T-cell (primary cell): ENCODE results near the gene TSG101. TPM values are rescaled to one million over a fixed set of nuclear protein-coding genes. Genes with fewer than 3 reads are reported as not detected.

Experiments used
- ATAC-seq, 4 experiments: fragments of 200-7000 bp in 3 of 4; fragments of 150-1000 bp in 1 of 4; cut with Tn5 transposase; replicated peaks in 1 of 4; 1 replicate in 3 of 4; 2 replicates in 1 of 4; pipeline ENCODE4 v1.10.0; 2021; ENCODE audit warnings: moderate library complexity in 3 of 4, mild to moderate bottlenecking in 2 of 4, moderate number of reproducible peaks in 1 of 4
- CTCF ChIA-PET, 2 donors: fragments of 300-600 bp; sonication (Branson Sonifier 250); formaldehyde crosslinking; loops; one replicate each; lab custom pipeline; 2022; ENCODE audit warnings: antibody characterized with exemption in 2 of 2; lab: Charles Lee
- POLR2A ChIA-PET, 2 donors: fragments of 300-600 bp; sonication (Branson Sonifier 250); formaldehyde crosslinking; loops; one replicate each; lab custom pipeline; 2022; ENCODE audit warnings: antibody characterized with exemption in 2 of 2; lab: Charles Lee
- DNase-seq, 35 experiments: peaks; one replicate each; pipeline versions ENCODE4 v3.0.0 to v3.0.0-alpha.2; 2013 to 2023
- H3K27ac ChIP-seq: one replicate; pipeline ENCODE4 v1.5.1; 2013; ENCODE audit warnings: low read length
- H3K27me3 ChIP-seq, 2 experiments: replicated peaks in 1 of 2; 1 replicate in 1 of 2; 2 replicates in 1 of 2; pipeline versions ENCODE4 v1.6.1 to v1.7.0; 2013; ENCODE audit warnings: low read length in 1 of 2, mixed read lengths in 1 of 2; ENCODE audit not compliant: control insufficient read depth in 2 of 2, insufficient read depth in 2 of 2; ENCODE audit errors: extremely low read depth in 1 of 2
- H3K36me3 ChIP-seq, 2 donors: 1 replicate in 1 of 2; 2 replicates in 1 of 2; pipeline versions ENCODE4 v1.6.1 to v1.7.0; 2013; ENCODE audit warnings: low read length in 1 of 2; ENCODE audit not compliant: control insufficient read depth in 2 of 2, insufficient read depth in 1 of 2; ENCODE audit errors: extremely low read depth in 1 of 2
- H3K4me1 ChIP-seq, 2 experiments: 1 replicate in 1 of 2; 2 replicates in 1 of 2; pipeline versions ENCODE4 v1.6.1 to v1.7.0; 2013; ENCODE audit warnings: low read length in 2 of 2, mixed read lengths in 1 of 2; ENCODE audit not compliant: insufficient read depth in 2 of 2, control insufficient read depth in 1 of 2; ENCODE audit errors: extremely low read depth in 1 of 2
- H3K4me3 ChIP-seq, 2 donors: 1 replicate in 1 of 2; 2 replicates in 1 of 2; pipeline versions ENCODE4 v1.5.1 to v1.7.0; 2013; ENCODE audit warnings: mild to moderate bottlenecking in 2 of 2, low read length in 1 of 2, moderate library complexity in 1 of 2; ENCODE audit not compliant: control insufficient read depth in 1 of 2; ENCODE audit errors: extremely low read depth in 1 of 2
- H3K9me3 ChIP-seq: 2 replicates; pipeline ENCODE4 v1.7.0; 2013
- H3K27ac Mint-ChIP-seq, 2 donors: one replicate each; pipeline ENCODE4 v1.8.0; 2020 to 2021; ENCODE audit warnings: mild to moderate bottlenecking in 2 of 2, mixed read lengths in 2 of 2
- H3K27me3 Mint-ChIP-seq, 2 donors: one replicate each; pipeline ENCODE4 v1.8.0; 2021 to 2022; ENCODE audit warnings: mixed read lengths in 2 of 2
- H3K36me3 Mint-ChIP-seq: one replicate; pipeline ENCODE4 v1.8.0; 2021; ENCODE audit warnings: mixed read lengths
- H3K4me1 Mint-ChIP-seq, 3 donors: one replicate each; pipeline ENCODE4 v1.8.0; 2020 to 2022; ENCODE audit warnings: mixed read lengths in 3 of 3, mild to moderate bottlenecking in 1 of 3
- H3K4me3 Mint-ChIP-seq, 3 donors: one replicate each; pipeline ENCODE4 v1.8.0; 2020 to 2022; ENCODE audit warnings: mild to moderate bottlenecking in 3 of 3, mixed read lengths in 3 of 3, moderate library complexity in 3 of 3
- H3K9me3 Mint-ChIP-seq, 3 donors: one replicate each; pipeline ENCODE4 v1.8.0; 2020 to 2022; ENCODE audit warnings: mixed read lengths in 3 of 3
- WGBS: methylation state at CpG from one replicate; pipeline ENCODE4 v1.1.5; 2013; ENCODE audit warnings: missing lambda C conversion rate; ENCODE audit not compliant: insufficient coverage; 5-methylcytosine and 5-hydroxymethylcytosine counted together
- total RNA-seq, 35 experiments: library from RNA in 6 of 35; stranded (reverse) in 6 of 35; fragments of 120-200 nt in 1 of 35; gene quantifications; one replicate each; pipeline versions ENCODE4 v1.2.1 to v1.2.4 and lab custom pipeline; 2013 to 2026

Gene TSG101
- total RNA-seq, 5 donors from 2014 or later (not counting 1 experiment from before 2014, with no cell fraction given): 13.6 to 38.8 (median 36.1) TPM

GRCh38 chr11:18459634-18460033 is 67.1 kb downstream of the TSG101 start:
- ChIA-PET CTCF (no interaction called here), POLR2A (no interaction called here)
- no peak overlapping the region for H3K27ac ChIP-seq
- H3K4me3 ChIP-seq: no peak overlapping the region
- no CpG with 5 or more reads among the region's 4 CpGs for WGBS
- H3K36me3 Mint-ChIP-seq: no peaks in the 10 kb centered on the region
- H3K27ac Mint-ChIP-seq: no peak overlapping the region
- H3K4me1 ChIP-seq: no peaks in the 10 kb centered on the region
- H3K4me1 Mint-ChIP-seq: peaks cover 0 to 2% (median 0%) of the 10 kb centered on the region in 3 donors
- ATAC-seq (no peak), DNase-seq (no peak)
- no peak overlapping the region for H3K4me3 Mint-ChIP-seq
- no peaks in the 10 kb centered on the region for H3K9me3 ChIP-seq
- H3K27me3 ChIP-seq: peaks cover 0 to 7% of the 10 kb centered on the region in 2 experiments
- no peaks in the 10 kb centered on the region for H3K9me3 Mint-ChIP-seq
- peaks cover 2 to 4% of the 10 kb centered on the region in 2 donors for H3K27me3 Mint-ChIP-seq
- no peaks in the 10 kb centered on the region for H3K36me3 ChIP-seq

- Histone ChIP-seq H3K9me3 (no peaks in the 10 kb centered on the region), H3K27me3 (peaks cover 0 to 7% of the 10 kb centered on the region in 2 experiments), H3K27ac (no peak overlapping the region), H3K36me3 (no peaks in the 10 kb centered on the region), H3K4me1 (no peaks in the 10 kb centered on the region), H3K4me3 (no peak overlapping the region)
- ATAC-seq (no peak), DNase-seq (no peak)
- H3K4me3 Mint-ChIP-seq: no peak overlapping the region
- H3K27me3 Mint-ChIP-seq: peaks cover 4 to 5% of the 10 kb centered on the region in 2 donors
- H3K9me3 Mint-ChIP-seq: no peaks in the 10 kb centered on the region
- POLR2A ChIA-PET: no interaction called here
- WGBS: 17% methylated on average over 1 of the region's 3 CpGs
- H3K27ac Mint-ChIP-seq: no peak overlapping the region
- CTCF ChIA-PET: no interaction called here
- H3K4me1 Mint-ChIP-seq: peaks cover 0 to 2% (median 0%) of the 10 kb centered on the region in 3 donors
- H3K36me3 Mint-ChIP-seq: no peaks in the 10 kb centered on the region
These were observed 69.3 kb downstream of the TSG101 start for GRCh38 chr11:18457450-18457849.

- WGBS: 65% methylated on average over 37 of the region's 47 CpGs
- Histone ChIP-seq H3K27me3 (peaks cover 0 to 7% of the 10 kb centered on the region in 2 experiments), H3K9me3 (no peaks in the 10 kb centered on the region), H3K36me3 (no peaks in the 10 kb centered on the region), H3K4me1 (no peaks in the 10 kb centered on the region), H3K27ac (no peak within 1 kb of the TSS), H3K4me3 (no peak within 1 kb of the TSS)
- POLR2A ChIA-PET: no interaction called here
- Mint-ChIP-seq H3K4me1 (peaks cover 0 to 2% (median 0%) of the 10 kb centered on the region in 3 donors), H3K27ac (no peak within 1 kb of the TSS), H3K27me3 (peaks cover 5% of the 10 kb centered on the region in 2 donors), H3K36me3 (no peaks in the 10 kb centered on the region), H3K4me3 (peak within 1 kb of the TSS in 1 of 3 donors; percentile 56), H3K9me3 (no peaks in the 10 kb centered on the region)
- DNase-seq: peak in 11 of 35 experiments; percentile 1 to 44 (median 14)
- peak in 2 of 4 experiments; percentile 33 to 48 for ATAC-seq
- CTCF ChIA-PET: interaction anchor here in 1 of 2 donors (1.1 kb wide), 1 partner anchor 340 kb away, joined by 3 read pairs; no protein-coding TSS in a partner anchor
These were observed 70.9 kb downstream of the TSG101 start, which contains the start of gene LDHAL6A for GRCh38 chr11:18455686-18456372. LDHAL6A (plus strand) TSS chr11:18455856; CDS start chr11:18456681, 825 bp downstream.

GRCh38 chr11:18452927-18453326 is 73.8 kb downstream of the TSG101 start:
- no peak overlapping the region for H3K4me3 Mint-ChIP-seq
- POLR2A ChIA-PET: interaction anchor here in 1 of 2 donors (0.6 kb wide), 2 partner anchors 136 to 146 kb away, joined by 4 read pairs; no protein-coding TSS in a partner anchor
- H3K27ac ChIP-seq: no peak overlapping the region
- CTCF ChIA-PET: no interaction called here
- ATAC-seq (no peak), DNase-seq (no peak)
- H3K9me3 Mint-ChIP-seq: no peaks in the 10 kb centered on the region
- H3K4me1 ChIP-seq: no peaks in the 10 kb centered on the region
- no peak overlapping the region for H3K4me3 ChIP-seq
- H3K36me3 ChIP-seq: no peaks in the 10 kb centered on the region
- H3K27ac Mint-ChIP-seq: no peak overlapping the region
- no peaks in the 10 kb centered on the region for H3K36me3 Mint-ChIP-seq
- H3K27me3 ChIP-seq: peaks cover 0 to 7% of the 10 kb centered on the region in 2 experiments
- WGBS: 100% methylated on average over 1 of the region's 2 CpGs
- H3K9me3 ChIP-seq: no peaks in the 10 kb centered on the region
- peaks cover 8 to 16% of the 10 kb centered on the region in 2 donors for H3K27me3 Mint-ChIP-seq
- peaks cover 0 to 2% (median 0%) of the 10 kb centered on the region in 3 donors for H3K4me1 Mint-ChIP-seq

GRCh38 chr11:18449251-18449650 is 77.5 kb downstream of the TSG101 start:
- peaks cover 7 to 15% of the 10 kb centered on the region in 2 donors for H3K27me3 Mint-ChIP-seq
- Histone ChIP-seq H3K4me1 (no peaks in the 10 kb centered on the region), H3K36me3 (no peaks in the 10 kb centered on the region), H3K4me3 (no peak overlapping the region), H3K27ac (no peak overlapping the region), H3K9me3 (no peaks in the 10 kb centered on the region), H3K27me3 (peaks cover 0 to 2% of the 10 kb centered on the region in 2 experiments)
- H3K4me1 Mint-ChIP-seq: no peaks in the 10 kb centered on the region
- H3K4me3 Mint-ChIP-seq: no peak overlapping the region
- H3K36me3 Mint-ChIP-seq: no peaks in the 10 kb centered on the region
- POLR2A ChIA-PET: interaction anchor here in 1 of 2 donors (0.6 kb wide), 1 partner anchor 185 kb away, joined by 3 read pairs; no protein-coding TSS in a partner anchor
- CTCF ChIA-PET: interaction anchor here in 1 of 2 donors (0.7 kb wide), 1 partner anchor 281 kb away, joined by 8 read pairs; no protein-coding TSS in a partner anchor
- DNase-seq: no peak
- ATAC-seq: no peak
- WGBS: 89% methylated on average over 2 of the region's 3 CpGs
- H3K9me3 Mint-ChIP-seq: no peaks in the 10 kb centered on the region
- no peak overlapping the region for H3K27ac Mint-ChIP-seq

DNA sequence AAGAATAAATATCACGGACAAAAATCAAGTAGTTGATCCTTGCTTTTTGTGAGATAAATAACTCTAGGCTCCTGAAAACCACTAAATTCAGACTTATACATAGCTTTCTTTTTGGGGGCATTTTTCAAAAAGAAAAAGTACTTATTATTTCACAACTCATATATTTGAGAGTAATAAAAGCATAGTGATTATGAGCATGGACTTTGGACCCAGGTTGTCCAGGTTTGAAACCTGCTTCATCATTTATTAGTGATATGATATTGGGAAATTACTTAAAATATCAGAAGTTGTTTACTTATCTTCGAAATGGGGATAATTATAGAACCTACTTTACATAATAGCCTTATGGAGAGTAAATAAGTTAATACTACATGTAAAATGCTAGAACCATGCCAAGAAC is 88.1 kb downstream of the TSG101 start:
- peaks cover 4% of the 10 kb centered on the region for H3K36me3 Mint-ChIP-seq
- no peaks in the 10 kb centered on the region for H3K27me3 ChIP-seq
- POLR2A ChIA-PET: no interaction called here
- H3K9me3 Mint-ChIP-seq: peaks cover 0 to 8% (median 3%) of the 10 kb centered on the region in 3 donors
- no peaks in the 10 kb centered on the region for H3K36me3 ChIP-seq
- no CpG with 5 or more reads among the region's 2 CpGs for WGBS
- no peak overlapping the region for H3K4me3 ChIP-seq
- H3K4me1 ChIP-seq: no peaks in the 10 kb centered on the region
- H3K9me3 ChIP-seq: no peaks in the 10 kb centered on the region
- no peak for ATAC-seq
- H3K27ac Mint-ChIP-seq: no peak overlapping the region
- no peak overlapping the region for H3K27ac ChIP-seq
- DNase-seq: no peak
- H3K4me3 Mint-ChIP-seq: no peak overlapping the region
- CTCF ChIA-PET: no interaction called here
- no peaks in the 10 kb centered on the region for H3K4me1 Mint-ChIP-seq
- H3K27me3 Mint-ChIP-seq: no peaks in the 10 kb centered on the region
